ENCODE measurements around the gene NFYC.
A peak's percentile ranks its signal among the peaks of the same experiment; 100 is the strongest.

The NFYC gene

GRCh38 chr1:40783001-40783905 lies 91.7 kb downstream of the NFYC start, which contains the start of gene KCNQ4:
Gene KCNQ4 (plus strand): TSS chr1:40783787. CDS start chr1:40784094, 307 bp downstream.
- DNase-seq: peak; percentile 25

- DNase-seq: no peak
Observed at GRCh38 chr1:40784141-40784770, 92.8 kb downstream of the NFYC start.

DNA sequence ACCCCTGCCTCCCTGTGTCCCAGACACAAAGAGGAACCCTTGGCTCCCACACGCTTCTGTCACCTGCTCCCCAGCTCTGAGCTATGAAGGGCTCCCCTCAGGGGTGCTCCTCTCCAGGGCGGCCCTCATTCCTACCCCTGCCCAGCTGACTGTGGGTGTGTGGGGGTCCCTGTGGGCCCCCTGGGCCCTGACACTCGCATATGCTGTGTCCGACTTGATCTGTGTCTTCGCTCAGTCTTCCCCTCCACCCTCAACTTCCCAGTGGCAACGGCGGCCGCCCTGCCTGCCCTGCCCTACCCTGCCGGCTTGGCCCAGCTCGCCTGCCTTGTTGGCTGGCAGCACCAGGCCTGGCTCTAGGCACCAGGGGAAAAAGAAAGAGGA lies 93.3 kb downstream of the NFYC start:
- no peak for DNase-seq

GRCh38 chr1:40785446-40785845 lies 93.9 kb downstream of the NFYC start:
- DNase-seq: no peak

- DNase-seq: no peak
Observed at GRCh38 chr1:40786171-40786994, 94.9 kb downstream of the NFYC start.

GRCh38 chr1:40786995-40787705 lies 95.6 kb downstream of the NFYC start:
- no peak for DNase-seq

- DNase-seq: no peak
Observed at GRCh38 chr1:40787737-40788560, 96.4 kb downstream of the NFYC start.

- DNase-seq: no peak
Observed at GRCh38 chr1:40788561-40789341, 97.2 kb downstream of the NFYC start.

GRCh38 chr1:40789342-40789598 lies 97.8 kb downstream of the NFYC start:
- DNase-seq: no peak

- no peak for DNase-seq
Observed at GRCh38 chr1:40789661-40790430, 98.3 kb downstream of the NFYC start.

DNA sequence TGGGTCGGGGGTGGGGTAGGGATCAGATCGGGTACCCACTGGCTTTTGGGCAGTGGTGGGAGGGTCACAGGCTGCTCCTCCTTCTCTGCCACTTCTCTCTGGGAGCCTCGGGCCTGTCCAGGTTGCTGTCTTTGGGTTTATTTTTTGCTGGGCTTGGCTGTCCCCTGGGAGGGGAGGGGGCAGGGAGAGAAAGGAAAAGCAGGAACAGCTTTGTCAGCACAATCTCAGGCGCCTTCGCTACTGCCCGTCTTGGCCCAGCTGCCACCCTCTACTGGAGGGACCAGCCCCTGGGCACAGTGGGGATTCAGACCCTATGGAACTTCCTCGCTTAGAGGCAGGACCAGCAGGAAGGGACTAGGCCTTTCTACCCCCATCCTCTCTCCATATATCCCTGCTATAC lies 100.5 kb downstream of the NFYC start:
- DNase-seq: no peak

GRCh38 chr1:40793617-40794016 lies 102.1 kb downstream of the NFYC start:
- DNase-seq: no peak

- no peak for DNase-seq
Observed at GRCh38 chr1:40794048-40794447, 102.5 kb downstream of the NFYC start.

GRCh38 chr1:40794974-40795715 lies 103.6 kb downstream of the NFYC start:
- DNase-seq: no peak

DNA sequence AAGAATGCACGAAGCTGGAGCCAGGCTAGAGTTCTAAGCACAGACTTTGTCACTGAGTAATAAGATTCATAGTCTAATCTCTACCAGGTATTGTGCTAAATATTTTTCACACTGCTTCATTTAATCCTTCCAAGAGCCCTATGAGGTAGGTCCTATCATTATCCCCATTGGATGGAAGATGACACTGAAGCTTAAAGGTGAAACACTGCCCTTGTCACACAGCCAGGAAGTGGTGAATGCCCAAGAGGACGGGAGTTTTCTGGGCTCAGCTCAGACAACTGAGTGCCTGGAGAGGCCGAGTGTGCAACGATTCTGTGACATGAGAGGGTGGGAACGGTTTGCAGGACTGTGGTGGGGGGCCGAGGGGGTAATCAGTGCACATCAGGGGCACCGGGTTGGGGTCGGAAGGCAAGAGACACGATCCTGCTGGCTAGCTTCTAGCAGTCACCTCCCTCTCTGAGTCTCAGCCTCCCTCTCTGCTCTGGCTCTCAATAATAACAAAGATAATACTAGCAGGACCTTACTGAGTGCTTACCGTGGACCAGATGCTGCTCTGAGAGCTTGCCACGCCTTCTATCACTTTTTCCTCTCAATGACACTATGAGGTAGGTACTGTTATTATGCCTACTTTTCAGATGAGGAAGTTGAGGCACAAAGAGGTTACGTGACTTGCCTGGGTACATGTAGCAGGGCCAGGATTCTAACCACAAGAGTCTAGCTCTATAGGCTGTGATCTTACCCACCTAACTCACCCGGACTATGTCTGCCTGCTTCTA lies 104.5 kb downstream of the NFYC start:
- DNase-seq: no peak

- no peak for DNase-seq
Observed at GRCh38 chr1:40796939-40797667, 105.6 kb downstream of the NFYC start.

DNA sequence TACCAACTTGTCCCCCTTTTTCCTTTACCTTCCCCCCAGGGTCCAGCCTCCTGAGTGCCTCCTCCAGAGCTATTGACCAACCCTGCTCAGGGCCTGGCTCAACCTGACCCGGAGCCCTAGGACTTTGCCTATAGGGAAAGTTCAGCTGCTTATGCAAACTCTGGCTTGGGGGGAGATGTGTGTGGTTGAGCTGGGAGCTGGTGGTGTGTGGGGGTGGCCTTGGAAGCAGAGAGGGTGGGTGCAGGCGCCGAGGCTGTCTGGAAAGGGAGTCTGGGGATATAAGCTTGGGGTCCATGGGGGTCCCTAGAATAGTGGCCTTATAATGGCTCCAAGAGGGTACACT lies 106.1 kb downstream of the NFYC start:
- DNase-seq: no peak
